RWPE2 (cell line): Measurements from ENCODE around the gene GLS.

Source experiments
- ATAC-seq: fragments of 200-7000 bp; cut with Tn5 transposase; 3 replicates; pipeline ENCODE4 v1.9.1; 2021; ENCODE audit warnings: low read depth
- DNase-seq: peaks from one replicate; pipeline ENCODE4 v3.0.0-alpha.2; 2020; ENCODE audit warnings: low spot score
- H3K27ac ChIP-seq: fragments of 450-650 bp; 2 replicates; pipeline ENCODE4 v1.5.1; 2017; ENCODE audit warnings: mild to moderate bottlenecking; ENCODE audit not compliant: poor library complexity, severe bottlenecking
- H3K27me3 ChIP-seq: fragments of 250-450 bp; sonication (Bioruptor Pico); 2 replicates; pipeline ENCODE4 v1.5.1; 2021; ENCODE audit warnings: mild to moderate bottlenecking, moderate library complexity; ENCODE audit not compliant: insufficient read depth, poor library complexity, severe bottlenecking
- H3K36me3 ChIP-seq: fragments of 250-450 bp; sonication (Bioruptor Pico); 2 replicates; pipeline ENCODE4 v1.5.1; 2020; ENCODE audit warnings: low read depth, mild to moderate bottlenecking, moderate library complexity
- H3K4me1 ChIP-seq: fragments of 250-450 bp; sonication (Bioruptor Pico); 2 replicates; pipeline ENCODE4 v1.5.1; 2021; ENCODE audit warnings: mild to moderate bottlenecking, moderate library complexity; ENCODE audit not compliant: insufficient read depth, poor library complexity, severe bottlenecking
- H3K4me3 ChIP-seq: fragments of 250-450 bp; sonication (Bioruptor Pico); 2 replicates; pipeline ENCODE4 v1.5.1; 2021; ENCODE audit warnings: mild to moderate bottlenecking, moderate library complexity; ENCODE audit not compliant: severe bottlenecking
- H3K9me3 ChIP-seq: fragments of 250-450 bp; sonication (Bioruptor Pico); 2 replicates; pipeline ENCODE4 v1.5.1; 2021; ENCODE audit warnings: mild to moderate bottlenecking, moderate library complexity; ENCODE audit not compliant: severe bottlenecking
- TF ChIP-seq, protein P1 (sequence below): fragments of 450-650 bp; IDR thresholded peaks from one replicate; pipeline ENCODE4 v1.5.1; 2017; ENCODE audit warnings: mild to moderate bottlenecking, moderate library complexity; ENCODE audit not compliant: poor library complexity, severe bottlenecking

The GLS gene

GRCh38 chr2:190982262-190983034 is 101.8 kb downstream of the GLS start:
- Histone ChIP-seq H3K4me1 (peaks cover 4% of the 10 kb centered on the region), H3K36me3 (peaks cover 98% of the 10 kb centered on the region), H3K27ac (no peak overlapping the region), H3K9me3 (no peaks in the 10 kb centered on the region), H3K27me3 (no peaks in the 10 kb centered on the region), H3K4me3 (no peak overlapping the region)
- DNase-seq: no peak
- TF ChIP-seq, protein P1, sequence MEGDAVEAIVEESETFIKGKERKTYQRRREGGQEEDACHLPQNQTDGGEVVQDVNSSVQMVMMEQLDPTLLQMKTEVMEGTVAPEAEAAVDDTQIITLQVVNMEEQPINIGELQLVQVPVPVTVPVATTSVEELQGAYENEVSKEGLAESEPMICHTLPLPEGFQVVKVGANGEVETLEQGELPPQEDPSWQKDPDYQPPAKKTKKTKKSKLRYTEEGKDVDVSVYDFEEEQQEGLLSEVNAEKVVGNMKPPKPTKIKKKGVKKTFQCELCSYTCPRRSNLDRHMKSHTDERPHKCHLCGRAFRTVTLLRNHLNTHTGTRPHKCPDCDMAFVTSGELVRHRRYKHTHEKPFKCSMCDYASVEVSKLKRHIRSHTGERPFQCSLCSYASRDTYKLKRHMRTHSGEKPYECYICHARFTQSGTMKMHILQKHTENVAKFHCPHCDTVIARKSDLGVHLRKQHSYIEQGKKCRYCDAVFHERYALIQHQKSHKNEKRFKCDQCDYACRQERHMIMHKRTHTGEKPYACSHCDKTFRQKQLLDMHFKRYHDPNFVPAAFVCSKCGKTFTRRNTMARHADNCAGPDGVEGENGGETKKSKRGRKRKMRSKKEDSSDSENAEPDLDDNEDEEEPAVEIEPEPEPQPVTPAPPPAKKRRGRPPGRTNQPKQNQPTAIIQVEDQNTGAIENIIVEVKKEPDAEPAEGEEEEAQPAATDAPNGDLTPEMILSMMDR: no peak
- no peak for ATAC-seq

DNA sequence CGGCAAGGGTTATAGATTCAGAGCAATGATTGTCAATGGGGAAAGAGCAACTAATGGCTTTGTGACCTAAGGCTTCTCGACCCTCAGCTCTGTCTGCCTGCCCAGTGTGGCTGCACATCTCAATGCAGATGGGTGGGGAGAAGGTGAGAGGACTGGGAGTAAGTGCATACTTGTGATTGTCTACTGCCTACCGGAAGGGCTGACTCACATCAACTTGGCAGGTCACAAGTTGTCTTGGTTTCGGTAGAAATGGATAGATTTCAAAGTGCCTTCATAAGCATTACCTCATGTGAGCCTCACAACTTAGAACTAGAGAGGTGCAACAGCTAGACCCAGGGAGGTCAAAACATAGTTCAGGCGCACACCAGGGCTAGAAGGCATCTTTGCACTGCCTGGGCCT is 104.0 kb downstream of the GLS start:
- peak; percentile 85 for ATAC-seq
- no peak overlapping the region for H3K27ac ChIP-seq

GRCh38 chr2:190986221-190986953 is 105.8 kb downstream of the GLS start:
- peaks cover 4% of the 10 kb centered on the region for H3K4me1 ChIP-seq
- no peaks in the 10 kb centered on the region for H3K9me3 ChIP-seq
- TF ChIP-seq, protein P1: no peak
- ATAC-seq (no peak), DNase-seq (no peak)
- H3K27me3 ChIP-seq: no peaks in the 10 kb centered on the region
- H3K36me3 ChIP-seq: peaks cover 95% of the 10 kb centered on the region
- no peak overlapping the region for H3K27ac ChIP-seq
- H3K4me3 ChIP-seq: no peak overlapping the region

More for the DNA sequence above, 104.0 kb downstream of the GLS start:
- Histone ChIP-seq H3K9me3 (no peaks in the 10 kb centered on the region), H3K36me3 (peaks cover 95% of the 10 kb centered on the region), H3K4me3 (no peak overlapping the region), H3K4me1 (peaks cover 4% of the 10 kb centered on the region), H3K27me3 (no peaks in the 10 kb centered on the region)
- TF ChIP-seq, protein P1: no peak
- no peak for DNase-seq

GRCh38 chr2:190987116-190987515 is 106.5 kb downstream of the GLS start:
- Histone ChIP-seq H3K27me3 (no peaks in the 10 kb centered on the region), H3K27ac (no peak overlapping the region), H3K4me1 (peaks cover 4% of the 10 kb centered on the region), H3K9me3 (no peaks in the 10 kb centered on the region), H3K4me3 (no peak overlapping the region), H3K36me3 (peaks cover 95% of the 10 kb centered on the region)
- TF ChIP-seq, protein P1: no peak
- no peak for ATAC-seq
- no peak for DNase-seq

- DNase-seq (no peak), ATAC-seq (no peak)
- Histone ChIP-seq H3K27ac (no peak overlapping the region), H3K4me3 (no peak overlapping the region), H3K9me3 (no peaks in the 10 kb centered on the region), H3K4me1 (peaks cover 4% of the 10 kb centered on the region), H3K36me3 (peaks cover 92% of the 10 kb centered on the region), H3K27me3 (no peaks in the 10 kb centered on the region)
- TF ChIP-seq, protein P1: no peak
Measured at GRCh38 chr2:190987938-190988337, 107.3 kb downstream of the GLS start.
